CD14-positive monocyte (primary cell): ENCODE measurements around the gene KRT7. TPM values are rescaled to one million over a fixed set of nuclear protein-coding genes. Genes with fewer than 3 reads are reported as not detected.
A peak's percentile ranks its signal among the peaks of the same experiment; 100 is the strongest.

ENCODE experiments used
- DNase-seq, 3 donors: peaks; one replicate each; pipeline ENCODE4 v3.0.0-alpha.2; 2011 to 2022
- H2AFZ ChIP-seq: 2 replicates; pipeline ENCODE4 v1.6.0; 2012; ENCODE audit warnings: mild to moderate bottlenecking, low read depth, low read length, inconsistent platforms; ENCODE audit not compliant: insufficient read depth, poor library complexity, severe bottlenecking
- H3K27ac ChIP-seq, 2 donors: 1 replicate in 1 of 2; 2 replicates in 1 of 2; pipeline ENCODE4 v1.5.1; 2012 to 2013; ENCODE audit warnings: low read length in 2 of 2, control low read depth in 1 of 2, inconsistent platforms in 1 of 2, low read depth in 1 of 2, mild to moderate bottlenecking in 1 of 2
- H3K27me3 ChIP-seq, 2 donors: one replicate each; pipeline versions ENCODE4 v1.6.0 to v1.6.1; 2011 to 2013; ENCODE audit warnings: low read length in 2 of 2; ENCODE audit not compliant: control insufficient read depth in 2 of 2, insufficient read depth in 2 of 2
- H3K36me3 ChIP-seq, 2 donors: replicated peaks in 1 of 2; 1 replicate in 1 of 2; 2 replicates in 1 of 2; pipeline versions ENCODE4 v1.5.1 to v1.6.1; 2012 to 2013; ENCODE audit warnings: low read length in 2 of 2, control low read depth in 1 of 2, inconsistent platforms in 1 of 2, mild to moderate bottlenecking in 1 of 2; ENCODE audit not compliant: insufficient read depth in 2 of 2, control insufficient read depth in 1 of 2
- H3K4me1 ChIP-seq, 2 donors: 1 replicate in 1 of 2; 2 replicates in 1 of 2; pipeline versions ENCODE4 v1.5.1 to v1.6.1; 2012 to 2013; ENCODE audit warnings: low read length in 2 of 2, control low read depth in 1 of 2, inconsistent platforms in 1 of 2, mild to moderate bottlenecking in 1 of 2, moderate library complexity in 1 of 2; ENCODE audit not compliant: insufficient read depth in 2 of 2, control insufficient read depth in 1 of 2
- H3K4me2 ChIP-seq: replicated peaks from 2 replicates; pipeline ENCODE3; 2012; ENCODE audit warnings: low read length, moderate library complexity, mild to moderate bottlenecking; ENCODE audit not compliant: poor library complexity, severe bottlenecking; ENCODE audit errors: extremely low read depth
- H3K4me3 ChIP-seq, 3 experiments: fragments of 200-600 bp in 1 of 3; sonication (generic) in 1 of 3; replicated peaks in 1 of 3; 1 replicate in 2 of 3; 2 replicates in 1 of 3; pipeline ENCODE4 v1.5.1; 2011 to 2013; ENCODE audit warnings: low read length in 3 of 3, mild to moderate bottlenecking in 3 of 3, control low read depth in 2 of 3, low read depth in 2 of 3, inconsistent platforms in 1 of 3, moderate library complexity in 1 of 3
- H3K79me2 ChIP-seq: 2 replicates; pipeline ENCODE4 v1.6.0; 2012; ENCODE audit warnings: mild to moderate bottlenecking, control low read depth, inconsistent platforms, low read length, moderate library complexity; ENCODE audit not compliant: insufficient read depth
- H3K9ac ChIP-seq: 2 replicates; pipeline ENCODE4 v1.6.0; 2017; ENCODE audit warnings: low read length, mild to moderate bottlenecking; ENCODE audit not compliant: insufficient read depth, poor library complexity, severe bottlenecking
- H3K9me3 ChIP-seq, 2 donors: replicated peaks in 1 of 2; 1 replicate in 1 of 2; 2 replicates in 1 of 2; pipeline versions ENCODE4 v1.5.1 to v1.6.1; 2012 to 2013; ENCODE audit warnings: low read length in 2 of 2, control low read depth in 1 of 2; ENCODE audit not compliant: control insufficient read depth in 1 of 2, insufficient read depth in 1 of 2
- H4K20me1 ChIP-seq: 2 replicates; pipeline ENCODE4 v1.6.0; 2012; ENCODE audit warnings: mild to moderate bottlenecking, low read length, control low read depth, moderate library complexity; ENCODE audit not compliant: insufficient read depth
- H3K27ac Mint-ChIP-seq, 7 donors: one replicate each; pipeline ENCODE4 v1.8.0; 2020; ENCODE audit warnings: mild to moderate bottlenecking in 7 of 7, mixed read lengths in 7 of 7, moderate library complexity in 6 of 7, inconsistent platforms in 2 of 7
- H3K27me3 Mint-ChIP-seq, 3 donors: one replicate each; pipeline ENCODE4 v1.8.0; 2021 to 2022; ENCODE audit warnings: low read depth in 3 of 3, mild to moderate bottlenecking in 3 of 3, mixed read lengths in 3 of 3, moderate library complexity in 3 of 3, inconsistent platforms in 1 of 3
- H3K36me3 Mint-ChIP-seq, 2 donors: one replicate each; pipeline ENCODE4 v1.8.0; 2020; ENCODE audit warnings: mixed read lengths in 2 of 2, inconsistent platforms in 1 of 2, mild to moderate bottlenecking in 1 of 2
- H3K4me1 Mint-ChIP-seq: one replicate; pipeline ENCODE4 v1.8.0; 2020; ENCODE audit warnings: mild to moderate bottlenecking, mixed read lengths
- H3K4me3 Mint-ChIP-seq, 2 donors: one replicate each; pipeline ENCODE4 v1.8.0; 2020; ENCODE audit warnings: mild to moderate bottlenecking in 2 of 2, mixed read lengths in 2 of 2, moderate library complexity in 1 of 2
- H3K9me3 Mint-ChIP-seq, 7 donors: one replicate each; pipeline ENCODE4 v1.8.0; 2020 to 2022; ENCODE audit warnings: mixed read lengths in 7 of 7, mild to moderate bottlenecking in 6 of 7, moderate library complexity in 6 of 7, inconsistent platforms in 2 of 7
- WGBS: methylation state at CpG from one replicate; pipeline ENCODE4 v1.1.5; 2013; ENCODE audit warnings: missing lambda C conversion rate; ENCODE audit not compliant: insufficient coverage; 5-methylcytosine and 5-hydroxymethylcytosine counted together
- intact Hi-C, 2 donors: fragments of 100-400 bp; cut with micrococcal nuclease; formaldehyde crosslinking; loops; one replicate each; pipeline versions ENCODE4 v1.15.0 to v1.15.1; 2023
- polyA plus RNA-seq, 3 donors: library from polyadenylated mRNA; depleted of rRNA in 1 of 3; unstranded in 2 of 3; stranded (reverse) in 1 of 3; fragments of 300-500 nt in 2 of 3; fragments of >200 nt in 1 of 3; fragmentation: Illumina TruSeq in 2 of 3; gene quantifications; 1 replicate in 2 of 3; 2 replicates in 1 of 3; pipeline ENCODE4 v1.2.3, GENCODE V29; 2012 to 2021
- TF ChIP-seq, protein P1 (sequence below): fragments of 200-600 bp; IDR thresholded peaks from one replicate; pipeline ENCODE4 v1.8.0; 2022; ENCODE audit warnings: antibody characterized with exemption, mild to moderate bottlenecking

Gene KRT7
- polyA plus RNA-seq, 3 donors: 1.3 to 2.7 TPM; not detected in 1

DNA sequence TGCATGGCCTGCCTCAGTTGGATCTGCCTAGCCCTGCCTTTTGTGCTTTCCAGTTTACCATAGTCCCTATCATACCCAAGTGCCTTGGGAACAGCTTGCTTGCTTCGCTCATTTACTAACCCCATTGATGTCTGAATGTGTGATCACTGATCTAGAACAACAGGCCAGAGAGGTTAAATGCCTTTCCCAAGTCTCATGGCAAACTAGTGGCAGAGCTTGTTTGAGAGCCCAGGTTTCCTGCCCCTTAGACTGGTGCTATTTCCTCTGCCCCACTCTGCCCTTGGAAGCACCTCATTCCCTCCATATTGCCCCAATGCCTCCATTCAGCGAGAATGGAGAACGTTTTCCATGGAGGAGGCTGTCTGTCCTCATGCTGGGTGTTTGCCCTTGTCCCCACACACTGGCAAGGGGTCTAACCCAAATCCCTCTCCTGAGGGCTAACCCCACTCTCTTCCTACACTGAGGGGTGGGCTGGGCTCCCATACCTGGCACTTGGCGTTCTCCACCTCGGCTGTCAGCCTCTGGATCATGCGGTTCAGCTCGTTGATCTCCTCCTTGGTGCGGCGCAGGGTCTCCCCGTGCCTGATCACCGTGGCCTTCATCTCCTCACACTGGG lies 19.8 kb downstream of the KRT7 start:
- intact Hi-C loops: no loop called here
- H3K4me2 ChIP-seq: no peak overlapping the region
- H3K36me3 ChIP-seq: no peaks in the 10 kb centered on the region
- H3K27ac ChIP-seq: no peak overlapping the region
- no peak for DNase-seq
- H2AFZ ChIP-seq: no peak overlapping the region
- H3K9me3 ChIP-seq: no peaks in the 10 kb centered on the region
- H3K4me1 ChIP-seq: no peaks in the 10 kb centered on the region
- TF ChIP-seq, protein P1, sequence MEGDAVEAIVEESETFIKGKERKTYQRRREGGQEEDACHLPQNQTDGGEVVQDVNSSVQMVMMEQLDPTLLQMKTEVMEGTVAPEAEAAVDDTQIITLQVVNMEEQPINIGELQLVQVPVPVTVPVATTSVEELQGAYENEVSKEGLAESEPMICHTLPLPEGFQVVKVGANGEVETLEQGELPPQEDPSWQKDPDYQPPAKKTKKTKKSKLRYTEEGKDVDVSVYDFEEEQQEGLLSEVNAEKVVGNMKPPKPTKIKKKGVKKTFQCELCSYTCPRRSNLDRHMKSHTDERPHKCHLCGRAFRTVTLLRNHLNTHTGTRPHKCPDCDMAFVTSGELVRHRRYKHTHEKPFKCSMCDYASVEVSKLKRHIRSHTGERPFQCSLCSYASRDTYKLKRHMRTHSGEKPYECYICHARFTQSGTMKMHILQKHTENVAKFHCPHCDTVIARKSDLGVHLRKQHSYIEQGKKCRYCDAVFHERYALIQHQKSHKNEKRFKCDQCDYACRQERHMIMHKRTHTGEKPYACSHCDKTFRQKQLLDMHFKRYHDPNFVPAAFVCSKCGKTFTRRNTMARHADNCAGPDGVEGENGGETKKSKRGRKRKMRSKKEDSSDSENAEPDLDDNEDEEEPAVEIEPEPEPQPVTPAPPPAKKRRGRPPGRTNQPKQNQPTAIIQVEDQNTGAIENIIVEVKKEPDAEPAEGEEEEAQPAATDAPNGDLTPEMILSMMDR: no peak
- peaks cover 75 to 88% (median 88%) of the 10 kb centered on the region in 3 donors for H3K27me3 Mint-ChIP-seq
- H3K9me3 Mint-ChIP-seq: peaks cover 0 to 20% (median 3%) of the 10 kb centered on the region in 7 donors
- H3K4me3 Mint-ChIP-seq: peak overlapping the region in 1 of 2 donors; percentile 0
- peaks cover 40 to 87% of the 10 kb centered on the region in 2 donors for H3K27me3 ChIP-seq
- no peak overlapping the region for H3K4me3 ChIP-seq
- WGBS: 96% methylated on average over 3 of the region's 11 CpGs
- peaks cover 15% of the 10 kb centered on the region for H3K4me1 Mint-ChIP-seq
- H3K79me2 ChIP-seq: no peaks in the 10 kb centered on the region
- no peak overlapping the region for H3K9ac ChIP-seq
- H3K36me3 Mint-ChIP-seq: peaks cover 10 to 16% of the 10 kb centered on the region in 2 donors
- no peaks in the 10 kb centered on the region for H4K20me1 ChIP-seq
- H3K27ac Mint-ChIP-seq: peak overlapping the region in 3 of 7 donors; percentile 18 to 50 (median 22)

DNA sequence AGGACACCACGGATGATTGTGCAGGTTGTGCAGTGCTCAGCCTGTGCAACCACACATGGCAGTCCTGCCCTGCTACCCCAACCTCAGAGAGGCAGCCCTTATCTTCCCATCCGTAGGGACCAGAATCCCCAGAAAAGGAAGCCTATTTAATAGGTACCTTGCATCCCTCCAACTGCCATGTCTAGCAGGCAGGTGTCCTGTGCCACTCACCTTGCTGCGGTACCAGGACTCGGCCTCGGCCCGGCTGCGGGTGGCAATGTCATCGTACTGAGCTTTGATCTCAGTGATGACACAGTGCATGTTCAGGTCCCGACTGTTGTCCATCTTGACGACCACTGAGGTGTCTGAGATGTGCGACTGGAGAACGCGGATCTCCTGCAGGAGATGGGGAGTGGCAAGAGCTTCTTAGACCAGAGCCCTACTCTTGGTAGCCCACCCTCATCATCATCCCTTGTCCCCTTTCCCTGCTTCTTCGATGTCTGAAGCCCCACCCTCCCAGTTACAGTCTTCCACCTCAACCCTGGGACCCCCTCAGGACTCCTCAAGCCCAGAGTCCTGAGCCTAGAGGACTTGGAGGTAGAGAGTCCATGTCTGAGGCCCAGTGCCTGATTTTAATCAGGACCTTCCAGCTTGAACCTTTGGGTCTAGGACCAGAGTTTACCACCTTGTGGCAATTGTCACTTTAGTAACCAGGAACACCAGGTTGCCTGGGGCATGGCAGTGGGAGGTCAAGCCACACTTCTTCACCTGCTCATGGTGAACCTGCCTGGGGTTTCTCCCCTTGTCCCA lies 20.5 kb downstream of the KRT7 start:
- peaks cover 0 to 7% of the 10 kb centered on the region in 2 donors for H3K4me1 ChIP-seq
- no peak overlapping the region for H3K4me3 Mint-ChIP-seq
- H3K4me1 Mint-ChIP-seq: peaks cover 18% of the 10 kb centered on the region
- H3K27ac ChIP-seq: no peak overlapping the region
- 95% methylated on average over 10 of the region's 14 CpGs for WGBS
- TF ChIP-seq, protein P1: no peak
- no peak overlapping the region for H3K4me3 ChIP-seq
- H3K4me2 ChIP-seq: no peak overlapping the region
- peaks cover 10 to 16% of the 10 kb centered on the region in 2 donors for H3K36me3 Mint-ChIP-seq
- no peaks in the 10 kb centered on the region for H3K79me2 ChIP-seq
- H4K20me1 ChIP-seq: no peaks in the 10 kb centered on the region
- H3K27ac Mint-ChIP-seq: peak overlapping the region in 2 of 7 donors; percentile 22 to 50
- peaks cover 0 to 20% (median 3%) of the 10 kb centered on the region in 7 donors for H3K9me3 Mint-ChIP-seq
- intact Hi-C loops: no loop called here
- H3K9ac ChIP-seq: no peak overlapping the region
- no peak for DNase-seq
- H2AFZ ChIP-seq: no peak overlapping the region
- H3K9me3 ChIP-seq: no peaks in the 10 kb centered on the region
- H3K27me3 Mint-ChIP-seq: peaks cover 80 to 92% (median 89%) of the 10 kb centered on the region in 3 donors
- H3K36me3 ChIP-seq: no peaks in the 10 kb centered on the region
- H3K27me3 ChIP-seq: peaks cover 44 to 85% of the 10 kb centered on the region in 2 donors
